C4-2B (cell line): Measurements from ENCODE around the gene LRRC56.

Experiments used
- CTCF ChIP-seq: fragments of 450-650 bp; conservative IDR thresholded peaks from 2 replicates; pipeline ENCODE4 v1.5.1; 2017; ENCODE audit warnings: mild to moderate bottlenecking
- ZFX ChIP-seq: fragments of 450-650 bp; IDR thresholded peaks from 2 replicates; pipeline ENCODE4 v1.6.1; 2017

- TF ChIP-seq CTCF = no peak
- TF ChIP-seq ZFX = no peak
These were observed at the start of gene LRRC56 for GRCh38 chr11:536841-537621.
